Hematopoietic multipotent progenitor cell treated with erythropoietin and hydrocortisone succinate and interleukin-3 and kit ligand, for 17 days (in vitro differentiated cells): ENCODE results near the gene LYRM7.
"Not testable (repeated sequence)": the region's sequence is repeated elsewhere in the genome, so short reads cannot be mapped to it uniquely, and the experiment has no call there.

Experiments used
- DNase-seq: peaks from one replicate; pipeline ENCODE4 v3.0.0-alpha.2; 2015; ENCODE audit warnings: low spot score

The LYRM7 gene

GRCh38 chr5:131170540-131171275 is at the start of gene LYRM7:
LYRM7 (plus strand) TSS chr5:131170944; CDS start chr5:131171021, 77 bp downstream.
- DNase-seq: peak; percentile 98

GRCh38 chr5:131127244-131127643 is 43.5 kb upstream of the LYRM7 start:
- DNase-seq: not testable (repeated sequence)

- no peak for DNase-seq
Observed at GRCh38 chr5:131129306-131129705, 41.4 kb upstream of the LYRM7 start.

GRCh38 chr5:131133091-131133490 is 37.7 kb upstream of the LYRM7 start:
- DNase-seq: not testable (repeated sequence)

DNA sequence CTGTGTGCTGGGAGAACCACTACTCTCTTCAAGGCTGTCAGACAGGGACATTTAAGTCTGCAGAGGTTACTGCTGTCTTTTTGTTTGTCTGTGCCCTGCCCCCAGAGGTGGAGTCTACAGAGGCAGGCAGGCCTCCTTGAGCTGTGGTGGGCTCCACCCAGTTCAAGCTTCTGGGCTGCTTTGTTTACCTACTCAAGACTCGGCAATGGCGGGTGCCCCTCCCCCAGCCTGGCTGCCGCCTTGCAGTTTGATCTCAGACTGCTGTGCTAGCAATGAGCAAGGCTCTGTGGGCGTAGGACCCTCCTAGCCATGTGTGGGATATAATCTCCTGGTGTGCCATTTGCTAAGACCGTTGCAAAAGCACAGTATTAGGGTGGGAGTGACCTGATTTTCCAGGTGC is 32.3 kb upstream of the LYRM7 start:
- DNase-seq: not testable (repeated sequence)

GRCh38 chr5:131139321-131139720 is 31.4 kb upstream of the LYRM7 start:
- DNase-seq: no peak

- DNase-seq: no peak
Observed at GRCh38 chr5:131142970-131143617, 27.6 kb upstream of the LYRM7 start.

DNA sequence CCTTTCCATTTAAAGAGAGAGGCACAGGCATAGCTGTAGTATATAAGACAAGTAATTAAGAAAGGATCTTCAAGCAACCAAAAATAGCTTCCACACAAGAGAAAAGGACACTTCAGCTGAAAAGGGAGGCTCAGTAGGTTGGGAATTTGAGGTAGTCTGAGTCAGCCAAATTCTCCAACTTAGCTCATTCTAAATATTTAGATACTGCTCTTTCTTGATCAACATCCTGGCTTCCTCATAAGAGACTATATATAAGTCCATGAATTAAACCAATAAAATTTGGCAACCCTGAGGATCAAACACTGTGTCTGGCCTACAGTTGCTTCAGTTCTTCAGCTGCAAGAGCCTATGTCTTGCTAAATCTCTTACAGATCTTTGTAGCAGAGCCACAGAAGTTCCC is 23.5 kb upstream of the LYRM7 start:
- no peak for DNase-seq

- DNase-seq: no peak
Observed at GRCh38 chr5:131148835-131149234, 21.9 kb upstream of the LYRM7 start.

DNA sequence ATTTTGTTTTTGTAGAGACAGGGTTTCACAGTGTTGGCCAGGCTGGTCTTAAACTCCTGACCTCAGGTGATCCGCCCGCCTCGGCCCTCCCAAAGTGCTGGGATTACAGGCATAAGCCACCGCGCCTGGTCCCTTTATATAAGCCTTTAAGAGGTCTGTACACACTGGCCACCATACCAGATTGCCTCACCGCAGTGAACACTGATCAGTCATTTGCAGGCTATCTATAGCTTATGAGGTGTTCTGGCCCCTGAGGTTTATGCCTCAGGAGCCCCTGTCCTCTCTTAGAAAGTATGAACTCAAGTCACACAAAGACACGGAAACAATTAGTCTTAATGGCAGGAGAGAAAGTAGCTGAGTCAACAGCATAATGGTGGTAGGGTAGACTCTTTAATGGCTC is 20.3 kb upstream of the LYRM7 start:
- DNase-seq: no peak

GRCh38 chr5:131151216-131151615 is 19.5 kb upstream of the LYRM7 start:
- DNase-seq: no peak

DNA sequence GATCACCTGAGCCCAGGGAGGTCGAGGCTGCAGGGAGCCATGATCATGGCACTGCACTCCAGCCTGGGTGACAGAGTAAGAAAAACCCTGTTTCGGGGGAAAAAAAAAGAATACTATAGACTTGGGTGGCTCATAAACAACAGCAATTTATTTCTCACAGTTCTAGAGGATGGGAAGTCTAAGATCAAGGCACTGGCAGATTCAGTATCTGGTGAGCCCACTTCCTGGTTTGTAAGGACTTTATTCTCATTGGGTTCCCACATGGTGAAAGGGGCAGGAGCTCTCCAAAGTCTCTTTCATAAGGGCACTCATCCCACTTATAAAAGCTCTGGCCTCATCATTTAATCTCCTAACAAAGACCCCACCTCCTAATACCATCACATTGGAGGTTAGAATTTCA is 14.4 kb upstream of the LYRM7 start:
- no peak for DNase-seq

DNA sequence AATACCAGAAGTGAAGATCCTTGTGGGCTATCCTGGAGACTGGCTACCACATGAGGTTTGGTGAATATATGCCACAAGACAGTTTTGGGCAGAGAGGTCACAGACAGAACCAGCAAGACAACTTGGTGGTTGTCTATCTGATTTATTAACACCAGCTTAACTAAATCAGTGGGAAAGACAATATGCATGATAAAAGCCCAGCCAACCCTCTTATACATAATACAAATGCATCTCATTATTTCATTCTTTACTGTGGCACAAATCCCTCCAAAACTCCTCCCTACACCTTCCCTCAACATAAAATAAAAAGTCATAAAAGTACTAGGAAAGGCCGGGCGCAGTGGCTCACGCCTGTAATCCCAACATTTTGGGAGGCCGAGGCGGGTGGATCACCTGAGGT is 13.8 kb upstream of the LYRM7 start:
- no peak for DNase-seq

- DNase-seq: no peak
Observed at GRCh38 chr5:131160134-131160533, 10.6 kb upstream of the LYRM7 start.

DNA sequence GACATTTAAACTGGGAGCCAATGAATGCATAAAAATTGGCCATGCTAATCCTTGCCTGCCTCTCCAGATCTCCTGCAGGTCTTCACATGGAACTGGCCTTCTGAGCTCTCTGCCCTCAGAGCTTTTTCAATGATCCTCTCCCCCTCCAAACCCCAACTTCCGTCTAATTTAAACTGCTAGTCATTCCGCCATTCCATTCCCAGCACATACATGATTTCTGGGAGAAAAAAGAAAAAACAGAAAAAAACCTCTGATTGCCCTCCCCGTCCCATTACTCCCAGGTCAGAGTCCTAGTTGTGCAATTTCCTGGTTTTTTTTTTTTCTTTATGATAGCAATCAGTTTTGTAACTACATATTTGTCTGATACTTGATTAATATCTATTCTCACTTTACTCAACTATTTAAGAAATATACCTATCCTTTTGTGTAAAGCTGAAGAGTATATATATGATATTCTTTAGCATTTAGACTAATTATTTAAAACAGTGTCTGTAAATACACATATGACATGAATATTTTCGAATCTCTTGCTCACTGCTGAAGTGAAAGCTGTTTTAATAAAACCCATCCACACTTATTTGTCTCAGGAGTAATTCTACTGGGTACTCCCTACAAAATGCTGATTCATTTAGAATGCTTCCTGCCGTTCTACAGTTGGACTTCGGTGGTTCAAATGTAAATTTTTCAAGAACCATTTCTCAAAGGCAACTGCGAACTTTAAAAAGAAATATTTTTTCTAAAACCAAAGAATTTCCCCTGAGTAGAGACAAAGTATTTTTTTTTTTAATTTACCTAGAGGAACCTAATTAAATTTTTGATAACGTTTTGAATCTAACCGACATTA is 7.2 kb upstream of the LYRM7 start:
- peak; percentile 49 for DNase-seq

GRCh38 chr5:131164191-131165118 is 6.3 kb upstream of the LYRM7 start:
- peak; percentile 79 for DNase-seq

DNA sequence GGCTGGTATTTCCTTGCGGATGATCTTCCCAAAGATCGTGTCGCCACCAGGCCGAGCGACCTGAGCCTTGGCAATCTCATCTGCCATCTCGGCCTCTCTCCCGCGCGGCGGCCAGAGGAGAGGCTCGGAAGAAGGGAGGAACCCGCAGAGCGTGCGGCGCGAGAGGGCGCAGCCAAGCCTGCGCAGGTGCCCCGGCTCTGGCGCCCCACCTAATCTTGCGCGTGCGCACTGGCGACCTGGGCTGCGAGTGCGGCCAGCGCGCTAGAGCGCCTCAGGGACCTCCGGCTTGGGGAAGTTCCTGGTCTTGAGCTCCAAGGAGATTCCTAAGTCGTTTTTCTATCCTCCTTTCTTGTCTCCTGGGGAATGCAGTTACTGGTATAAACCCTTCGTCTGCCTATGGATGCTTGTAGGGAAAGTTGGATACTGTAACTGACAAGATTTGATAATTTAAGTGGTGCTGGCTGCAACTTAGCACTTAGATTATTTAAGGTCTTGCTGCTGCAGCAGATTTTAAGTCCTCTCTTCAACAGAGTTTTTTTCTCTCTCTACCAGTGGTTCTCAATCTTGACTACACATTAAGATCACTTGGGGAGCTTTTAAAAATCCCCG is 5.5 kb upstream of the LYRM7 start, which contains the start of gene HINT1:
Gene HINT1, minus strand, starts transcription at position 138 of the 609 bp plus-strand sequence. Its CDS starts 51 bp downstream, at position 87.
- DNase-seq: peak; percentile 95

DNA sequence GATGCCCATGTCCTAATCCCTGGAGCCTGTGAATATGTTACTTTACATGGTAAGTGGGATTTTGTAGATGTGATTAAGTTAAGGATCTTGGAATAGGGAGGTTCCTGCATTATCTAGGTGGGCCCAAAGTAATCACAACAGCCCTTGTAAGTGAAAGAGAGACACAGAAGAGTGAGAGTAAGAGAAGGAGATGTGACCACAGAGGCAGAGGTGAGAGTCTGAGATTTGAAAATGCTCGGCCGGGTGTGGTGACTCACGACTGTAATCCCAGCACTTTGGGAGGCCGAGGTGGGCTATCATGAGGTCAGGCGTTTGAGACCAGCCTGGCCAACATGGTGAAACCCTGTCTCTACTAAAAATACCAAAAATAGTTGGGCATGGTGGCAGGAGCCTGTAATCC is 3.1 kb upstream of the LYRM7 start:
- DNase-seq: no peak

GRCh38 chr5:131169810-131170539 is 769 bp upstream of the LYRM7 start:
- DNase-seq: no peak

DNA sequence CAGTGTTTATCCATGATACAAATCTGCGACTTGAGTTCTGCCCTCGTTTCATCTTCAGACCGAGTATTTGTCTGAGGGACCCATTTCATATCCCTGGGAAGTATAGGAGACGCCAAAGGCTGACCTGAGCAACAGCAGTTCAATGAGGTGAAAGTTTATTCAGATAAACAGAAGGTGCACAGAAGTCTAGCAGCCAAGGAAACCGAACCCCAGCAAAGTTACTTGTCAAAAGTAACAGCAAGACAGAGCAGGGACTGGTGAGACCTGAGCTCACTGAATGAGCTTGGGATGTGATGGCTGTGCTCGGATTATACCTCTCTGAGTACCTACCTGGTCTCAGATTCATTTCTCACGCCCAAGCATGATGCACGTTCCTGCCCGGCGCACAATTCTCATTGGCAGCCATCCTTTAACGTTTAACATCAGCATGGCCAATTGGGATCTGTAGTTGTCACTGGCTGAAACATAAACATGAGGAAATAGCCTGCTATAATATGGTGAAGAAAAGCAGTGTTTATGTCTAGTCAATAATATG is 599 bp downstream of the LYRM7 start:
- DNase-seq: no peak
